Kasumi-1 (cell line): ENCODE measurements around the gene ESYT3.
"Not testable (repeated sequence)": the region's sequence is repeated elsewhere in the genome, so short reads cannot be mapped to it uniquely, and the experiment has no call there.

ENCODE experiments used
- DNase-seq, 2 experiments: peaks; one replicate each; lab custom pipeline; 2025; lab: John Stamatoyannopoulos, UW

The ESYT3 gene

GRCh38 chr3:138460536-138461205 lies 26.3 kb downstream of the ESYT3 start:
- DNase-seq, result no peak

- DNase-seq, result no peak
Measured at GRCh38 chr3:138461246-138461645, 26.8 kb downstream of the ESYT3 start.

GRCh38 chr3:138461896-138462295 lies 27.5 kb downstream of the ESYT3 start:
- DNase-seq, result no peak

GRCh38 chr3:138463724-138464490 lies 29.5 kb downstream of the ESYT3 start:
- no peak for DNase-seq

- DNase-seq, result no peak
Measured at GRCh38 chr3:138464491-138464860, 30.1 kb downstream of the ESYT3 start.

GRCh38 chr3:138465451-138465850 lies 31.0 kb downstream of the ESYT3 start:
- no peak for DNase-seq

- no peak for DNase-seq
Measured at GRCh38 chr3:138465925-138466324, 31.5 kb downstream of the ESYT3 start.

GRCh38 chr3:138467931-138468330 lies 33.5 kb downstream of the ESYT3 start:
- no peak for DNase-seq

- no peak for DNase-seq
Measured at GRCh38 chr3:138468451-138468850, 34.0 kb downstream of the ESYT3 start.

GRCh38 chr3:138468886-138469285 lies 34.5 kb downstream of the ESYT3 start:
- no peak for DNase-seq

- no peak for DNase-seq
Measured at GRCh38 chr3:138469874-138470273, 35.5 kb downstream of the ESYT3 start.

GRCh38 chr3:138470687-138471086 lies 36.3 kb downstream of the ESYT3 start:
- DNase-seq, result no peak

- no peak for DNase-seq
Measured at GRCh38 chr3:138471481-138471880, 37.1 kb downstream of the ESYT3 start.

GRCh38 chr3:138472141-138472825 lies 37.9 kb downstream of the ESYT3 start:
- DNase-seq, result no peak

- no peak for DNase-seq
Measured at GRCh38 chr3:138473391-138473790, 39.0 kb downstream of the ESYT3 start.

GRCh38 chr3:138474163-138474562 lies 39.7 kb downstream of the ESYT3 start:
- DNase-seq, result no peak

GRCh38 chr3:138476526-138476925 lies 42.1 kb downstream of the ESYT3 start:
- no peak for DNase-seq

- DNase-seq, result no peak
Measured at GRCh38 chr3:138477120-138477519, 42.7 kb downstream of the ESYT3 start.

- no peak for DNase-seq
Measured at GRCh38 chr3:138477801-138478200, 43.4 kb downstream of the ESYT3 start.

- DNase-seq, result peak; percentile 62 to 81
Measured at GRCh38 chr3:138479438-138479863, 45.0 kb downstream of the ESYT3 start.

GRCh38 chr3:138484672-138485071 lies 50.3 kb downstream of the ESYT3 start:
- not testable (repeated sequence) for DNase-seq

- DNase-seq, result not testable (repeated sequence)
Measured at GRCh38 chr3:138486580-138486979, 52.2 kb downstream of the ESYT3 start.

- DNase-seq, result no peak
Measured at GRCh38 chr3:138491971-138492370, 57.6 kb downstream of the ESYT3 start.
